Inflammatory macrophage treated with lipopolysaccharide for 4 hours (primary cell): ENCODE measurements around the gene IL17REL.

Experiments used
- DNase-seq: peaks from one replicate; pipeline ENCODE4 v3.0.0-alpha.2; 2020

The IL17REL gene

GRCh38 chr22:49966041-49966773 lies 46.4 kb downstream of the IL17REL start:
- DNase-seq: no peak

GRCh38 chr22:49965091-49966040 lies 47.2 kb downstream of the IL17REL start:
- DNase-seq: no peak

- no peak for DNase-seq
These were observed 48.2 kb downstream of the IL17REL start for GRCh38 chr22:49964136-49965090.

GRCh38 chr22:49963647-49964026 lies 48.9 kb downstream of the IL17REL start:
- DNase-seq: no peak

- DNase-seq: no peak
These were observed 49.6 kb downstream of the IL17REL start for GRCh38 chr22:49962751-49963646.

GRCh38 chr22:49962012-49962750 lies 50.4 kb downstream of the IL17REL start:
- peak; percentile 92 for DNase-seq

GRCh38 chr22:49961601-49962011 lies 51.0 kb downstream of the IL17REL start:
- peak; percentile 31 for DNase-seq

GRCh38 chr22:49961005-49961600 lies 51.5 kb downstream of the IL17REL start:
- DNase-seq: peak; percentile 57

GRCh38 chr22:49960159-49961004 lies 52.2 kb downstream of the IL17REL start, which contains the start of gene PIM3:
PIM3 (plus strand) TSS chr22:49960772; CDS start chr22:49960948, 176 bp downstream.
- DNase-seq: peak; percentile 98

- DNase-seq: no peak
These were observed 52.8 kb downstream of the IL17REL start for GRCh38 chr22:49959782-49960158.

- DNase-seq: no peak
These were observed 53.4 kb downstream of the IL17REL start for GRCh38 chr22:49958931-49959781.

GRCh38 chr22:49958366-49958921 lies 54.1 kb downstream of the IL17REL start:
- DNase-seq: no peak

- no peak for DNase-seq
These were observed 54.7 kb downstream of the IL17REL start for GRCh38 chr22:49957826-49958365.

GRCh38 chr22:49956914-49957825 lies 55.4 kb downstream of the IL17REL start:
- no peak for DNase-seq

GRCh38 chr22:49956418-49956770 lies 56.2 kb downstream of the IL17REL start:
- no peak for DNase-seq

- no peak for DNase-seq
These were observed 56.8 kb downstream of the IL17REL start for GRCh38 chr22:49955581-49956417.
